GM18511 (cell line): ENCODE measurements around the gene WASF3.

Experiments
- ATAC-seq: cut with Tn5 transposase; IDR thresholded peaks from one replicate; pipeline ENCODE4 v1.9.1; 2021; ENCODE audit warnings: mild to moderate bottlenecking, moderate library complexity; ENCODE audit not compliant: unreplicated experiment

The WASF3 gene

DNA sequence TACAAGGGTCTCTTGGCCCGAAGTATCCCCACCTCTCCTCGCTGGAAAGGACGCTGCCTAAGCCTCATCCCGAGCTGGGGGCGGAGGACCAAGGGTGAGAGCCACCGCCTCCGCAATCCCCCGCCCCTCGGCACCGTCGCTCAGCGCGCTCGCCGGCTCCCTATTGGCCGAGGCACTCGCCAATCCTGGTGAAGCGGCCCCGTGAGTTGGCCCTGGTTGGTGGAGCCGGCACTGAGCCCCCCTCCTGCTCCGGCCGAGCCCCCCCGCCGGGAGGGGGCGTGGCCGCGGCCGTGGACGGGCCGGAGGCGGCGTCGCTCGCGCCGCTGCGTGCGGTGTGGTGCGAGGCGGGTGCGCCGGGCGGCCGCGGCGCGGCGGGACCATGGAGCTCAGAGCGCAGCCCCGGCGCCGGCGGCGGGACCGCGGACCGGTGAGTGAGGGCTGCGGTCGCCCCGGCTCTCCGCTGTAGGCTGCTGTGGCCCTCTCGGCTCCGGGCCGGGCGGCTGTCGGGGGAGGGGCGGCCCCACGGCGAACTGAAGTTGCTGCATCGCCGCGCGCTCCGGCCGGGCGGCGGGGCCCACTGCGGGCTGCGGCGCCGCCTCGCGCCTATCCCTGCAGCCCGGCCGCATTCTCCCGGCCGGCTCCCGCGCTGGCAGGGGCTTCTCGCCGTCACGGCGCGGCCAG is at the start of gene WASF3:
Gene WASF3, plus strand, starts transcription at position 291 of the 681 bp plus-strand sequence. CDS start 84,588 bp downstream, outside the sequence.
- peak; percentile 93 for ATAC-seq

DNA sequence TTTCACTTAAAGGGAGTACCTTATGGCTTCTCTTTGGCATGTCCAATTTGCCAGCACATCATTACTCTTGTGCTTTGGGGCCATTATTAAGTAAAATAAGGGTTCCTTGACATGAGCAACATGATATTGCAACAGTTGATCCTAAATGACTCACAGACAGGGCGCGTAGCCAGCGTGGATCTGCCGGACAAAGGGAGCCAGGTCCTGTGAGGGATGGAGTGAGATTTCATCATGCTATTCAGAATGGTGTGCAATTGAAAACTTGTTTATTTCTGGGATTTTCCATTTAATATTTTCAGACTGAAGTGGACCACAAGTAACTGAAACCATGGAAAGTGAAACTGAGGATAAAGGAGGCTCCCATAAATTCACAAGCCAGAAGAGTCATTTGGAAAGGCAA is 48.6 kb upstream of the WASF3 start:
- no peak for ATAC-seq

- no peak for ATAC-seq
Measured at GRCh38 chr13:26509491-26509890, 48.0 kb upstream of the WASF3 start.

- no peak for ATAC-seq
Measured at GRCh38 chr13:26513931-26514330, 43.6 kb upstream of the WASF3 start.

GRCh38 chr13:26515721-26516120 is 41.8 kb upstream of the WASF3 start:
- no peak for ATAC-seq

GRCh38 chr13:26517936-26518335 is 39.5 kb upstream of the WASF3 start:
- ATAC-seq = no peak

DNA sequence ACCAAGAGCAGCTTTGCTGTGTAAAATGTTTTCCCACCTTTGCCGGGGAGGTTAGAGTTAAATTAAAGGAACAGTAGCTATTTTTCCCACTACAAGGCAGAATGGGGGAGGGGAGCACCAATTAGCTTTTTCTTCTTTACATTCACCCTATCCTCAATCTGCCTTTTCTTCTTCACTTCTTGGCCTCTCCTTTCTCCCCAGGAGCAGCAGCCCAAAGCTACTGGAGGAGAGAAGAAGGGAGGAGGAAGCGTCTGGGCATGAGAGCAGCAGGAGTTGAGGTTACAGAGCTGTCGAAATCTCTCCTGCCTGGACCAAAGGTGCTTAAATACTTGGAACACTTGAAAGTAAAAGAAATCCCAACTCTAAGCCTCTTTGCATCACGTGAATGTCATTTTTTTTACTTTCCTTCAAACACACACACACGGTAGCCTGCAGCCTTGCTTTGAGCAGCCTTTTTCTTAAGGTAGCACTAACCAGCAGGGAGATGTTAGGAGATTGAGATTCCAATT is 39.0 kb upstream of the WASF3 start:
- no peak for ATAC-seq

- ATAC-seq = no peak
Measured at GRCh38 chr13:26522571-26522970, 34.9 kb upstream of the WASF3 start.

DNA sequence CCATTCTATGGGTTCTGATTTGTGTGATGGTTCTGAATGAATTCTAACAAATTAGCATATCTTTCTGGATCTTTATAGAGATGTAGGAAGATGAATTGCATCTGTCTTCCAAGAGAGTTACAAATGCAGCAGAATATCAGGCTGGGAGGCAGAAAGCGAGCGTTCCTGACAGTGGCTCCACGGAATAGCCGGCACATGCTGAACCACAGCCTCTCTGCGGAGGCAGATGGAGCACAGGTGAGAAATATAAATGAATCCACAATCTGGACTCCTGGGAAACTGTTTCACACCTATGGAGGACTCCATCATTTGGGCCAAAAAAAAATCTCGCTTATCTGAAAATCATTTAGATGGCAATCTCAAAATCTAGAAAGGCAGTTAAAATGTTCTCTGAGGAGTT is 34.5 kb upstream of the WASF3 start:
- no peak for ATAC-seq

GRCh38 chr13:26525528-26525927 is 32.0 kb upstream of the WASF3 start:
- ATAC-seq = no peak

DNA sequence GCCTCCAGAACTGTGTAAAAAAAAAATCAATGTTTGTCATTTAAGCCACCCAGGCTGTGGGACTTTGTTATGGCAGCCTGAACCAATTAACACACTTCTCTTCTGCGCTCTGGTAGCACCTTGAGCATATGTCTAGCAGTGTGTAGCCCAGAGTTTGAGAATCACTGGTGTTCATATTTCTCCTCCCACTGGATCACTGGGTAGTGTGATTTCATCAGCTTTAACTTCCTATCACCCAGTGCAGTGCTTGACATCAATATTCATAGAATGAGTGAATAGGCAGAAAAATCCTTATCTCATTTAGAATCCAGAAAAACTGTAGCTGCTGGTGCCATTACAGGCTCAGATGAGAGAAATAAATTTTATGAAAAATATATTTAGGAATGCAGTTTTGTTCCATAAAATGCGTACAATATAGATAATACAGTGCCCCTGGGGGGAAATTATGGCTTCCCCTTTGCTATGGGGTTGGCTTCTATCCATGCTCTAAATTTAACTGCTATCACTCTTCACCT is 30.7 kb upstream of the WASF3 start:
- no peak for ATAC-seq

DNA sequence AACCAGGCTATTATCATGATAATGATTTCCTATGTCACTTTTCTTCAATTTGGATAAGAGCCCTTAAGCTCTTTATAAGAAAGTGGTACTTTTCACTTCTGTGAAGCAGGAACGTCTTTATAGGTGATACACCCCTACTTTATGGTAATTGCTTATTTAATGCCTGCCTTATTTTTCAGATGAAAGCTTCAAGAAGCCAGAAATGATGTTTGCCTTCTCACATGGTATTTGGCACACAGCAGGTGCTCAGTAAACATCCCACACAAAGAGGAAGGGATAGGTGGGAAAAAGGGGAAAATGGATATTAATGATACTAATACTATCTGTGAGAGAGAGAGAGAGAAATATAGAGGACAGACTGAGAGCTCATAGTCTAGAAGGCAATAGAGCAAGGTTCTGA is 29.0 kb upstream of the WASF3 start:
- ATAC-seq = no peak

- ATAC-seq = no peak
Measured at GRCh38 chr13:26529441-26529840, 28.0 kb upstream of the WASF3 start.

DNA sequence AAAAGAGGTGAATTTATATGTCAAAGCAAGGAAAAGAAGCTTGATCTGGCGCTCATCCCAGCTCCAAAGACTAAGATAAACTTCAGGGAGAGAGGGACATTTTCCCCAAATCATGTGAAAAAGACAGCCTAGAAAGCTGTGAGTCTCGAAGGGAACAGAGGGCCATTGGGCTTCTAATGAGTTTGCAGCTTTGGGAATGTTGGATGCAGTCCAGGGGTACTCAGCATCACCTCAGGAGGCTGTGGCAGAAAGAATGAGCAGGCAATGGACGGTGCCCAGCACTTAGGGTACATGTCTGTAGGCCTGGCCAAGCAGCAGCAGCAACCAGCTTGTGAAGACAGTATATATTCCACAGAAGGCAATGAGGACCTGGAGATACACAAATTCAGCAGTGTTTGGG is 25.7 kb upstream of the WASF3 start:
- no peak for ATAC-seq

DNA sequence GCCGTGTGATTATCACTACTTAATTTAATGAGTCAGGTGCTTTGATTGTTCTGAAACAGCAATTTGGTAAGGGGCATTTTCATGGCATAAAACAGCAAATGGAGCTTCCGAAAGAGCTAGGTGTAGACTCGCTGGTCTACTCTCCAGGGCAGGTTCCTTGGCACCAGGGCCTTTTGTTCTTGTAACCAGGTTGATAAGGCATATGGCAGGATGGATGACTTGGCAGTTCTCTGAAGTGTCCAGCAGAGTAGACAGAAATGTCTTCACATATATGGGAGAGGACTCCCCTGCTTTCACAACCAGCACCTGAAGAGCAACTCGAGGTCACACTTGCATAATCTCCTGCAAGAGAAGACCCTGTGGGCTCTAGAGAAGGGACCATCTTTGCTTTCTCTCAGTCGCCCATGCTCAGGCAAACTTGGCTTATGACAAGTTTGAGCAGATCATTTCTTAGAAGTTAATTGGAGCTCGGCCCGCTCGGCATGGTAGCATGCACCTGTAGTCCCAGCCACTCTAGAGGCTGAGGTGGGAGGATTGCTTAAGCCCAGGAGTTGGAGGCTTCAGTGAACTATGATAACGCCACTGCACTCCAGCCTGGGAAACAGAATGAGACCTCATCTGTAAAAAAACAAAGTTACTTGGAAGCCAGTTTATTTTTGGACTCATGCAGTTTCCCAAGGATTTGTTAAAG is 23.3 kb upstream of the WASF3 start:
- no peak for ATAC-seq

DNA sequence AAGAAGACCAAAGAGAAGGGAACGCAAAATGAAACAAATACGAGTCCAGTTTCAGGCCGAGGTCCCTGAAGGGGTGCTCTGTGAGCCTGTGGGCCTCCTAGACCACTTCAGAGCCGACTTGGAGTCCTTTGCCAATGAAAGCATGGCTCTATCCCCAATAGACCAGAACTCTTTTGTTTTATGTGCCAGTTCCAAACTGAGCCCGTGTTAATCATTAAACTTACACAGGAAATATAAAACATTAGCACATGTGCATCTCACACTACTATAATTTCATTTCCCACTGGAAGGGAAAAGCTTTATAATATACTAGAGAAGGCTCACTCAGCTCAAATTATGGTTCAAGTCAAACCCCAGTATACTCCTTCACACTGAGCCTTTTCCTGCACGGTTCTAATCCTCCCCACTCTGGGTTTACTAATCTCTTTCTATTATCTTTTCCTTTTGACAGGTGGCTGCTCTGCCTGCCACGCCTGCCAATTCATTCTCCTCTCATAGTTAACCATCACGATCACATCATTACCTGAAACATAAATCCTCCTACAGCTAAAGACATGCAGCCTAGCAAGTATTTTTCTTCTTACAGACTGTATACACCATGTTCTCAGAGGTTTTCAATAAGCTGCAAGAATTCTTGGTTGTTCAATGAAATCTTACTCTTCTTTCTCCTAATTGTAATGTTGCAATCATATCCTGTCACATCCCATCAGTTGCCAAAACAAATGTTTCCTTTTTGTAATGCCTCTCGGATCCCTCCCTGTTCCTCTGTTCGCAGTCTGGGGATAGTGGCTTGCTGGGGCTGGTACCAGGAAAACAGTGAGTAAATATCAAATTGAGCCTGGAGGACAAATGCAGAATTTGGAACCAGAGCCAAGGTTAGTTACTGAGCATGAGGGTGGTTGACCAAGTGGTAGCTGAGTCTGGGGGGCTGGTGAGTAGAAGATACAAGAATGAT is 18.8 kb upstream of the WASF3 start:
- ATAC-seq = no peak

- ATAC-seq = no peak
Measured at GRCh38 chr13:26539738-26540292, 17.7 kb upstream of the WASF3 start.

GRCh38 chr13:26540334-26540733 is 17.1 kb upstream of the WASF3 start:
- no peak for ATAC-seq

- no peak for ATAC-seq
Measured at GRCh38 chr13:26541041-26541440, 16.4 kb upstream of the WASF3 start.

DNA sequence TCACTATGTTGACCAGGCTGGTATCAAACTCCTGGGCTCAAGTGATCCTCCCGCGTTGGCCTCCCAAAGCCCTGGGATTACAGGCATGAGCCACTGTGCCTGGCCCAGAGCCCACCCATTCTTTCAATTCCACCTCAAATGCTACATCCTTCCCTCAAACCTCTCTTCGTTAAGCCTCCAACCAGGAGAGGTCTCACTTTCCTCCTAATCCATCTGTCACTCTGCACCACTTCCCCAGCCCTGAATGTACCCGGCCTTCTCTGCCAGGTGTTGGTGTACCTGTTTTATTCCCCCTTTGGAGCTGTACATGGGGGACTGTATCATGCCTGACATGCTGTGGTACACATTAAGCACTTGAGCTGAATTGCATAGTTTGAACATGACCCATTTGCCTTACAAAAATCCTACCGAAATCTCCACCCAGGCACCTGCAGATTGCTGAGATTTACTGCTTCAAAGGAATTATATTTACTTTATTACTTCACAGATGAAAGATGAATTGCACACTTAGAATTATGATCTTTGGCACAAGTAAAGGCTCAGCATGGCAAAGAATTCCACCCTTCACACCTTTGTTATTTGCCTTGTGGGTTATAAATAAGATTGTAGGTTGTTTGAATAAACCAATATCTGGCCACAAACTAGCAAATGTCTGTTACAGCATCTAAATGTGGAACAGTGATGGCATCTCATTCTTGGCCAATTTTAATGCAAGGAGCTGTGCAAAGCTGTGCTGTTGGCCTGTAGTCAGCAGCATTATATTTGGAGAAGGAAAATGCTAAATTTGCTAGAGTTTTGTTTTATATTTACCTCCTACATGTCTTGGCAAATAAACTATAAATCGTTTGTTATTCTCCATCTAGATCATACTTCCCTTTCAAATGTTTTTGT is 15.6 kb upstream of the WASF3 start:
- ATAC-seq = no peak
